GM12875 (cell line): Measurements from ENCODE around the gene CAB39.
A peak's percentile ranks its signal among the peaks of the same experiment; 100 is the strongest.

Source experiments
- H3K4me3 ChIP-seq: one replicate; pipeline ENCODE4 v1.5.1; 2011; ENCODE audit warnings: low read depth, low read length, control low read depth
- TF ChIP-seq, protein P1 (sequence below): IDR thresholded peaks from 2 replicates; pipeline ENCODE4 v1.5.1; 2011; ENCODE audit warnings: low read depth, mild to moderate bottlenecking, control low read depth, inconsistent platforms, low read length, moderate library complexity, borderline replicate concordance; ENCODE audit not compliant: insufficient read depth

CAB39 gene

GRCh38 chr2:230816735-230817134 lies 104.1 kb downstream of the CAB39 start:
- TF ChIP-seq, protein P1, sequence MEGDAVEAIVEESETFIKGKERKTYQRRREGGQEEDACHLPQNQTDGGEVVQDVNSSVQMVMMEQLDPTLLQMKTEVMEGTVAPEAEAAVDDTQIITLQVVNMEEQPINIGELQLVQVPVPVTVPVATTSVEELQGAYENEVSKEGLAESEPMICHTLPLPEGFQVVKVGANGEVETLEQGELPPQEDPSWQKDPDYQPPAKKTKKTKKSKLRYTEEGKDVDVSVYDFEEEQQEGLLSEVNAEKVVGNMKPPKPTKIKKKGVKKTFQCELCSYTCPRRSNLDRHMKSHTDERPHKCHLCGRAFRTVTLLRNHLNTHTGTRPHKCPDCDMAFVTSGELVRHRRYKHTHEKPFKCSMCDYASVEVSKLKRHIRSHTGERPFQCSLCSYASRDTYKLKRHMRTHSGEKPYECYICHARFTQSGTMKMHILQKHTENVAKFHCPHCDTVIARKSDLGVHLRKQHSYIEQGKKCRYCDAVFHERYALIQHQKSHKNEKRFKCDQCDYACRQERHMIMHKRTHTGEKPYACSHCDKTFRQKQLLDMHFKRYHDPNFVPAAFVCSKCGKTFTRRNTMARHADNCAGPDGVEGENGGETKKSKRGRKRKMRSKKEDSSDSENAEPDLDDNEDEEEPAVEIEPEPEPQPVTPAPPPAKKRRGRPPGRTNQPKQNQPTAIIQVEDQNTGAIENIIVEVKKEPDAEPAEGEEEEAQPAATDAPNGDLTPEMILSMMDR, result no peak
- no peak overlapping the region for H3K4me3 ChIP-seq

DNA sequence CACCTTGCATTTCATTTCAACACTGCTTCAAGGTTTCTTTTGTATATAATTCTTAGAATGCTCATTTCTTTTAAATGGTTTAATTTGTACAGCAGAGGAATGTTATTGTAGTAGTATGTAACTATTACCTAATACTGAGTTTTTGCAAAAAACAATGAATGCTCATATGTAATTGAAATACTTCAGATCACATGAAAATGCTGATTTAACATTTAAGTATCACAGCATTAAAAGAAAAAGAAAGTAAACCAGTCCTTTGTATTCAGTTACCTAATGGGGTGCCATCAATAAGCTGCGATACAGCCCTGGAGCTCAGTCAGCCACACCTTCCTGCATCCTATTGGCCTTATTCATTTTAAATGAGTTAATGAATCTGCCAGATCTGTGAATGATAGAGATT lies 106.8 kb downstream of the CAB39 start:
- TF ChIP-seq, protein P1, result no peak

DNA sequence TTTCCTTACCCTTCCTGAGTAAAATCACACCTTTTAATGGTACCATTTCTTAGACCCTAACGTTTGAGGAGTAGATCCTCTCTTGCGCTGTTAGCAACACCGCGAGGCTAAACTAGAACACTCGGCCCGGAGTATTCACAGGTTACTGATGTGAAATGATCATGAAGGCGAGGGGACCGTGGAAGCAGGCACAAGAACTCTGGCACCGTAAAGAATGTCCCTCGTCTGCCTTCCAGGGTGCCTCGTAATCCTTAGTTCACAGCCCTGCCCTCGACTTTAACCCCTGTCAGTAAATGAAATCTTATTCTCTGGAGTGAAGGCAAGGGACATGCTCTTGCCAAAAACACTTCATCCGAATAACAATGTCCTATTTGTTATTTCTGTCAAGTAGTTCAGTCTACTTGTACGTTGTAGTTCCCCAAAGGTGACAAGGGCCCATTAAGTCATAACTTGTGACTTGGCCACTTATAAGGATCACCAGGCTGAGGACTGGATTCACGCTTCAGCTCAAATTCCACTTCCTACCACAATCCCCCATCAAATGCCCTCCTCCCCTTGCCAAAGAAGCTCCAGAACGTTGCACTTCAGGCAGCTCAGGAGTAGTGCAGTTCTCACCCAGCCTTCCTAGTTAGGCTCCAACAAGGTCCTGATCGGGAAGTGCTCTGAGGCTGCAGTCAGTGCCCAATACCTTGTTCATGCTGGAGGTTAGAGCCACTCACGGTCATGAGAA lies 108.8 kb downstream of the CAB39 start:
- TF ChIP-seq, protein P1, result no peak

More for the DNA sequence above, 106.8 kb downstream of the CAB39 start:
- H3K4me3 ChIP-seq, result no peak overlapping the region

DNA sequence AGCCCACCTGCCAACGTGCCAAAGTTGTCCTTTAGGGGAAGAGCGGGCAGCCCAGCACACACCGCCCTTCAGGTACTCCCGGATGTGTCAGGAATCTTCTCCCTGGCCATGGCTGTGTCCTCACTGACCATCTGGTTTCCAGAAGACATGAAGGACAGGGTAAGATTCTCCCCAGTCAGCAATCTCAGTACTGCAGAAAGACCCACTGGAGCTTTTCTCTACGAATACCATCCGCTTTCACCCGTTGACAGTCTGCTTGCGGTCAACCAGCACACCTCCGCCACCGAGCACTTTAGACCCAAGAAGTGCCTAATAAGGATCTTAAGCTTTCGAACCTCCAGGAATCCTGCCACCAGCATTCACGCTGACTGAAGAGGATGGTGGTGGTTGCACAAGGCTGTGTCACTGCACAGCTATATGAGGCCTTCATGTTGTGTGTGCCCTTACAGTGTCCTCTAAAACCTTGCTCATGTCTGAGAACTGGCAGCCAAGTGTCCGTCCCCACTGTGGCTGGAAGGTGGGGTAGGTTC lies 109.4 kb downstream of the CAB39 start:
- TF ChIP-seq, protein P1, result no peak

More for the DNA sequence above, 108.8 kb downstream of the CAB39 start:
- H3K4me3 ChIP-seq, result no peak overlapping the region

GRCh38 chr2:230823264-230823964 lies 110.8 kb downstream of the CAB39 start:
- no peak overlapping the region for H3K4me3 ChIP-seq
- TF ChIP-seq, protein P1, result no peak

More for the DNA sequence above, 109.4 kb downstream of the CAB39 start:
- H3K4me3 ChIP-seq, result no peak overlapping the region

GRCh38 chr2:230824406-230824978 lies 111.8 kb downstream of the CAB39 start:
- no peak overlapping the region for H3K4me3 ChIP-seq
- TF ChIP-seq, protein P1, result peak; percentile 67

DNA sequence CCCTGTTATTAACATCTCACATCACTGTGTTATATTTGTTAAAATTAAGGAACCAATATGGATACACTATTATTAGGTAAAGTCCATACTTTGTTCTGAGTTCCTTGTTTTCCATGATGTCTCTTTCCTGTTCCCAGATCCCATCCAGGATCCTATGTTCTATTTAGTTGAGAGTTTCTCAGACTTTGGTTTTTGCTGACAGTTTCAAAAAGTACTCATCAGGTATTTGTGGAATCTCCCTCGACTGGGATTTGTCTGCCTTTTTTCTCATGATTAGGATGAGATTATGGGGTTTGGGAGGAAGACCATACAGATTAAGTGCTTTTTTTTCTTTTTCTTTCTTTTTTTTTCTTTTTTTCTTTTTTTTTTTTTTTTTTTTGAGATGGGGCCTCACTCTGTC lies 112.7 kb downstream of the CAB39 start:
- no peak overlapping the region for H3K4me3 ChIP-seq

More for the DNA sequence above, 112.7 kb downstream of the CAB39 start:
- TF ChIP-seq, protein P1, result no peak
